Muscle layer of duodenum (tissue), 2 donors: Measurements from ENCODE around the gene CACNA1I.

Source experiments
- H3K27ac ChIP-seq: one replicate; pipeline ENCODE4 v1.7.0; 2013; ENCODE audit warnings: mild to moderate bottlenecking, low read length
- H3K27me3 ChIP-seq: one replicate; pipeline ENCODE4 v1.7.0; 2013; ENCODE audit warnings: low read depth, mild to moderate bottlenecking, control low read depth, low read length
- H3K36me3 ChIP-seq, 2 donors: one replicate each; pipeline ENCODE4 v1.7.0; 2013; ENCODE audit warnings: low read length in 2 of 2, control low read depth in 1 of 2, mild to moderate bottlenecking in 1 of 2; ENCODE audit not compliant: insufficient read depth in 2 of 2, control insufficient read depth in 1 of 2
- H3K4me1 ChIP-seq, 2 donors: one replicate each; pipeline ENCODE4 v1.7.0; 2013; ENCODE audit warnings: low read length in 2 of 2, mild to moderate bottlenecking in 2 of 2, control low read depth in 1 of 2, moderate library complexity in 1 of 2; ENCODE audit not compliant: insufficient read depth in 2 of 2, control insufficient read depth in 1 of 2
- H3K4me3 ChIP-seq, 2 donors: one replicate each; pipeline ENCODE4 v1.7.0; 2013; ENCODE audit warnings: low read length in 2 of 2, low read depth in 1 of 2, mild to moderate bottlenecking in 1 of 2
- H3K9me3 ChIP-seq, 2 donors: one replicate each; pipeline ENCODE4 v1.7.0; 2013; ENCODE audit warnings: low read length in 2 of 2, control low read depth in 1 of 2, mild to moderate bottlenecking in 1 of 2; ENCODE audit not compliant: control insufficient read depth in 1 of 2
- donor health status: healthy.

CACNA1I gene

GRCh38 chr22:39682994-39683393 is 112.4 kb downstream of the CACNA1I start:
- Histone ChIP-seq H3K27me3 (peaks cover 4% of the 10 kb centered on the region), H3K4me1 (no peaks in the 10 kb centered on the region), H3K36me3 (no peaks in the 10 kb centered on the region), H3K27ac (no peak overlapping the region), H3K9me3 (peaks cover 0 to 3% of the 10 kb centered on the region in 2 donors), H3K4me3 (no peak overlapping the region)

GRCh38 chr22:39683639-39684038 is 113.1 kb downstream of the CACNA1I start:
- Histone ChIP-seq H3K9me3 (peaks cover 0 to 3% of the 10 kb centered on the region in 2 donors), H3K36me3 (no peaks in the 10 kb centered on the region), H3K27ac (no peak overlapping the region), H3K4me1 (no peaks in the 10 kb centered on the region), H3K4me3 (no peak overlapping the region), H3K27me3 (peaks cover 4% of the 10 kb centered on the region)

DNA sequence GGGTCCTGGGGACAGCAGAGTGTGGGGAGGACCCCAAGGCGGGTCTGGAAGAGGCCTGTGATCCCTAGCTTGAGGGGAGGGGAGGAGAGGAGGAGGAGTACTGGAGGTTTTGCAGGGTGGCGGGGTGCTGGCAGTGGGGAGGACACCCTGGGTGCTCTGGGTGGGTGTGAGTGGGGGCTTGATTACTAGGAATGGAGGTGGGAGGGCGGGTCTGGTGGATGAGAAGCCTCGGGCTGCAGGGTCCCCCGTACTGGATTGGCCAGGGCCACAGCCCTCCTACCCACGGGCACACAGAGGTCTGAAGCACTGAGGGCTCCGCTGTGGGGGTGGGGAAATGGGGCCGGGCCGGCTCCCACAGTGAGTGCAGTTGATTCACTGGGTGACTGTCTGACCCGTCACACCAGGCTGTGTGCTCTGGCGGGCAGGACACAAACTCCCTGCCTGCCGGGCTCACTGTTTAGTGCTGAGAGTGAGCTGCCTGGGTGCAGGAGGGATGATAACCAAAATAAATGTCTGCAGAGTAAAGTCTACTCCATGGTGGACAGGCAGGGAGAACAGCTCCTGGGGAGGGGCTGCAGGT is 114.2 kb downstream of the CACNA1I start:
- peaks cover 8% of the 10 kb centered on the region for H3K27me3 ChIP-seq
- no peaks in the 10 kb centered on the region for H3K4me1 ChIP-seq
- peaks cover 0 to 3% of the 10 kb centered on the region in 2 donors for H3K9me3 ChIP-seq
- H3K36me3 ChIP-seq = no peaks in the 10 kb centered on the region
- H3K4me3 ChIP-seq = no peak overlapping the region
- H3K27ac ChIP-seq = no peak overlapping the region

- H3K27me3 ChIP-seq = peaks cover 8% of the 10 kb centered on the region
- no peak overlapping the region for H3K27ac ChIP-seq
- H3K4me3 ChIP-seq = no peak overlapping the region
Observed at GRCh38 chr22:39685336-39686177, 115.0 kb downstream of the CACNA1I start.

GRCh38 chr22:39686178-39686620 is 115.6 kb downstream of the CACNA1I start:
- peaks cover 0 to 3% of the 10 kb centered on the region in 2 donors for H3K9me3 ChIP-seq
- peaks cover 10% of the 10 kb centered on the region for H3K27me3 ChIP-seq
- H3K4me1 ChIP-seq = no peaks in the 10 kb centered on the region
- no peak overlapping the region for H3K27ac ChIP-seq
- H3K4me3 ChIP-seq = no peak overlapping the region
- no peaks in the 10 kb centered on the region for H3K36me3 ChIP-seq

More at GRCh38 chr22:39685336-39686177, 115.0 kb downstream of the CACNA1I start:
- no peaks in the 10 kb centered on the region for H3K36me3 ChIP-seq
- peaks cover 0 to 3% of the 10 kb centered on the region in 2 donors for H3K9me3 ChIP-seq
- no peaks in the 10 kb centered on the region for H3K4me1 ChIP-seq

DNA sequence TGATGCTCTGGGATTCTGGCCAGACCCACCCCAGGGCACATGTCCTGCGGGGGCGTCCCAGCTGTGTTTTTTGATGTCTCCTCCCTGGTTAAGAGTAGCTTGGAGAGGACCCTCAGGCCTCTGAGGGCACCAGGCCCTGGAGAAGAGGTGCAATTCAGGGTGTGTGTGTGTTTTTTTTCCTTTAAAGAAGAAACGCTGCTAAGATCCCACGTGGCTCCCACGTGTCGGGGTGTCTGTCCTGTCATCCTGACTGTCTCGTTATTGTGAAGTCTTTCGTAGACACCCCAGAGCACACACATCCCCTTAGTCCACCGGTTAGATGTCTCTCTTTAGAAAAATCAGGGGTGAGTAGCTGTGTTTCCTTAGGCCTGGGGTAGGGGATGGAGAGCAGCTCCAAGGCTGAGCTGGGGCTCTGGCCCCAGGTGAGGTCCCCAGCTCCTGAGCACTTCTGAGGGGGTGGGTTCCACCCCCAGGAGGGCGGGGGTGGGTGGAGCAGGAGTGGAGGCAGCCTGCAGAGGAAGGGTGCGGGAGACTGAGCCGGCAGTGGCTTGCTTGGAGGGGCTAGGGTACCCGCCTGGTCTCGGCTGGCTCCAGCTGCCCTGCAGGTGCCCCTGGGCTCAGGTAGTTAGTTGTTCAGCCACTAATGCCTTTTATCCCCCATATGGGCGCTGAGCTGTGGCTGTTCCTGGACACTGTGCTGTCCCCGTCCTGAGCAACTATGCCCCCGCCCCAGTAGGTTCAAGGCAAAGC is 116.4 kb downstream of the CACNA1I start:
- H3K9me3 ChIP-seq = peaks cover 0 to 3% of the 10 kb centered on the region in 2 donors
- H3K27ac ChIP-seq = no peak overlapping the region
- no peak overlapping the region for H3K4me3 ChIP-seq
- H3K36me3 ChIP-seq = no peaks in the 10 kb centered on the region
- H3K27me3 ChIP-seq = peaks cover 16% of the 10 kb centered on the region
- H3K4me1 ChIP-seq = no peaks in the 10 kb centered on the region

- Histone ChIP-seq H3K4me1 (no peaks in the 10 kb centered on the region), H3K27ac (no peak overlapping the region), H3K36me3 (no peaks in the 10 kb centered on the region), H3K27me3 (peaks cover 16% of the 10 kb centered on the region), H3K4me3 (no peak overlapping the region), H3K9me3 (no peaks in the 10 kb centered on the region)
Observed at GRCh38 chr22:39688186-39688785, 117.7 kb downstream of the CACNA1I start.

DNA sequence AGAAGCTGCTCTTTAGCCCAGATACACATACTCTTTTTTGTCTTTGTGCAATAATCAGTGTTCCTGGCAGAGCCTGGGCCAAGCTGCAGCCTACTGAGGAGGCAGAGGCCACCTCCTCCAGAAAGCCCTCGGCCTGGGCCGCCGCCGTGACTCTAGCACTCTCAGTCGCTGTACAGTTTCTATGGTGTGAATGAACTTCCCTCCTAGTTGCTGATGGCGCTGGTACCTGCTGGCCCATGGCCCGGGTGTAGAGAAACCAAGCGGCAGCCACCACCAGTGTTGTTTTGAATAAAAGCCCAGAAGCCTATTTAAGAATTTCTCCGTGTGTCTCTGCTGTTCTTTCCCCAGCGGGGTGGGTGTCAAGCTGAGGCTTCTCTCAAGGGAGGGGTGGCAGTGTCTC is 118.9 kb downstream of the CACNA1I start:
- Histone ChIP-seq H3K4me3 (no peak overlapping the region), H3K4me1 (no peaks in the 10 kb centered on the region), H3K36me3 (no peaks in the 10 kb centered on the region), H3K27ac (no peak overlapping the region), H3K27me3 (peaks cover 16% of the 10 kb centered on the region), H3K9me3 (no peaks in the 10 kb centered on the region)

GRCh38 chr22:39690881-39691605 is 120.5 kb downstream of the CACNA1I start:
- Histone ChIP-seq H3K36me3 (no peaks in the 10 kb centered on the region), H3K4me3 (no peak overlapping the region), H3K27me3 (peaks cover 16% of the 10 kb centered on the region), H3K27ac (no peak overlapping the region), H3K4me1 (no peaks in the 10 kb centered on the region), H3K9me3 (no peaks in the 10 kb centered on the region)

GRCh38 chr22:39693943-39694500 is 123.5 kb downstream of the CACNA1I start:
- no peak overlapping the region for H3K4me3 ChIP-seq
- H3K9me3 ChIP-seq = no peaks in the 10 kb centered on the region
- no peaks in the 10 kb centered on the region for H3K4me1 ChIP-seq
- no peaks in the 10 kb centered on the region for H3K36me3 ChIP-seq
- peaks cover 10% of the 10 kb centered on the region for H3K27me3 ChIP-seq
- no peak overlapping the region for H3K27ac ChIP-seq
